GM12891 (cell line): ENCODE results near the gene PRXL2B.

Experiments
- POLR2A ChIP-seq: IDR thresholded peaks from 2 replicates; pipeline ENCODE4 v1.6.1; 2011; ENCODE audit warnings: low read depth, low read length, control low read depth
- POLR2AphosphoS5 ChIP-seq: IDR thresholded peaks from 2 replicates; pipeline ENCODE4 v1.6.1; 2011; ENCODE audit warnings: low read depth, low read length, control low read depth
- SPI1 ChIP-seq: IDR thresholded peaks from 2 replicates; pipeline ENCODE4 v1.6.1; 2011; ENCODE audit warnings: low read depth, low read length, control low read depth
- TAF1 ChIP-seq: IDR thresholded peaks from 2 replicates; pipeline ENCODE4 v1.6.1; 2011; ENCODE audit warnings: low read depth, low read length, control low read depth

GRCh38 chr1:2563205-2563604, 23.4 kb upstream of the PRXL2B start:
- TF ChIP-seq POLR2AphosphoS5 (no peak), POLR2A (no peak), TAF1 (no peak), SPI1 (no peak)
